GM12892 (cell line): Measurements from ENCODE around the gene DENND5B.
"Not testable (repeated sequence)": the region's sequence is repeated elsewhere in the genome, so short reads cannot be mapped to it uniquely, and the experiment has no call there.

Experiments
- DNase-seq: peaks from one replicate; pipeline ENCODE4 v3.0.0; 2011; ENCODE audit not compliant: insufficient read length
- FAIRE-seq: peaks from 2 replicates; lab custom pipeline; 2011; peaks lifted over from hg19 to GRCh38; lab: Jason Lieb, UNC
- POLR2A ChIP-seq: IDR thresholded peaks from 2 replicates; pipeline ENCODE4 v1.6.1; 2011; ENCODE audit warnings: low read depth, low read length, control low read depth
- POLR2AphosphoS5 ChIP-seq: IDR thresholded peaks from 2 replicates; pipeline ENCODE4 v1.6.1; 2011; ENCODE audit warnings: low read depth, low read length, control low read depth
- TAF1 ChIP-seq: IDR thresholded peaks from 2 replicates; pipeline ENCODE4 v1.6.1; 2011; ENCODE audit warnings: low read depth, mild to moderate bottlenecking, control low read depth, low read length, borderline replicate concordance

Gene DENND5B

GRCh38 chr12:31510034-31510433 is 80.9 kb downstream of the DENND5B start:
- DNase-seq (no peak), FAIRE-seq (no peak)
- TF ChIP-seq TAF1 (no peak), POLR2A (no peak), POLR2AphosphoS5 (no peak)

GRCh38 chr12:31508436-31509150 is 82.3 kb downstream of the DENND5B start:
- DNase-seq (no peak), FAIRE-seq (no peak)
- TF ChIP-seq POLR2A (no peak), POLR2AphosphoS5 (no peak), TAF1 (no peak)

GRCh38 chr12:31507966-31508365 is 83.0 kb downstream of the DENND5B start:
- DNase-seq = no peak

GRCh38 chr12:31506515-31507306 is 84.2 kb downstream of the DENND5B start:
- no peak for FAIRE-seq
- no peak for TF ChIP-seq POLR2A
- TF ChIP-seq TAF1 = no peak
- no peak for TF ChIP-seq POLR2AphosphoS5
- no peak for DNase-seq

More at GRCh38 chr12:31507966-31508365, 83.0 kb downstream of the DENND5B start:
- no peak for FAIRE-seq
- TF ChIP-seq TAF1 (no peak), POLR2AphosphoS5 (no peak), POLR2A (no peak)

- no peak for FAIRE-seq
- DNase-seq = no peak
Measured at GRCh38 chr12:31504625-31505222, 86.2 kb downstream of the DENND5B start.

GRCh38 chr12:31501014-31501413 is 89.9 kb downstream of the DENND5B start:
- not testable (repeated sequence) for FAIRE-seq, DNase-seq

More at GRCh38 chr12:31504625-31505222, 86.2 kb downstream of the DENND5B start:
- TF ChIP-seq POLR2AphosphoS5 (no peak), TAF1 (no peak), POLR2A (no peak)

GRCh38 chr12:31499567-31499966 is 91.4 kb downstream of the DENND5B start:
- FAIRE-seq (peak; percentile 21), DNase-seq (no peak)
- TF ChIP-seq POLR2AphosphoS5 (no peak), POLR2A (no peak), TAF1 (no peak)

- no peak for TF ChIP-seq POLR2A
- no peak for TF ChIP-seq POLR2AphosphoS5
- TF ChIP-seq TAF1 = no peak
- FAIRE-seq (no peak), DNase-seq (no peak)
Measured at GRCh38 chr12:31498424-31498823, 92.5 kb downstream of the DENND5B start.

- FAIRE-seq (no peak), DNase-seq (no peak)
- no peak for TF ChIP-seq POLR2A
- no peak for TF ChIP-seq TAF1
- TF ChIP-seq POLR2AphosphoS5 = no peak
Measured at GRCh38 chr12:31496257-31496656, 94.7 kb downstream of the DENND5B start.

GRCh38 chr12:31494455-31494854 is 96.5 kb downstream of the DENND5B start:
- FAIRE-seq (no peak), DNase-seq (no peak)
- TF ChIP-seq POLR2AphosphoS5 (no peak), TAF1 (no peak), POLR2A (no peak)

GRCh38 chr12:31492599-31493196 is 98.2 kb downstream of the DENND5B start:
- no peak for FAIRE-seq

More at GRCh38 chr12:31492599-31493196, 98.2 kb downstream of the DENND5B start:
- no peak for DNase-seq
- TF ChIP-seq POLR2A = no peak
- TF ChIP-seq POLR2AphosphoS5 = no peak
- no peak for TF ChIP-seq TAF1
